DOHH2 (cell line): ENCODE measurements around the gene DNMT1.

Experiments used
- H3F3A ChIP-seq: fragments of 200-600 bp; sonication (generic), shearing (Covaris generic); 2 replicates; pipeline ENCODE4 v1.6.0; 2016; ENCODE audit warnings: antibody characterized with exemption, mild to moderate bottlenecking; ENCODE audit not compliant: control insufficient read depth, insufficient read depth
- H3K27ac ChIP-seq: fragments of 200-600 bp; sonication (generic); 2 replicates; pipeline ENCODE4 v1.5.1; 2014; ENCODE audit warnings: low read depth, mild to moderate bottlenecking, low read length, moderate library complexity
- H3K27me3 ChIP-seq: fragments of 200-600 bp; sonication (generic); 2 replicates; pipeline ENCODE4 v1.6.1; 2014; ENCODE audit warnings: mild to moderate bottlenecking, low read length, mixed read lengths; ENCODE audit not compliant: control insufficient read depth
- H3K36me3 ChIP-seq: fragments of 200-600 bp; sonication (generic); 2 replicates; pipeline ENCODE4 v1.6.1; 2014; ENCODE audit warnings: mild to moderate bottlenecking, low read length, moderate library complexity, mixed read lengths; ENCODE audit not compliant: control insufficient read depth
- H3K4me1 ChIP-seq: fragments of 200-600 bp; sonication (generic); 2 replicates; pipeline ENCODE4 v1.6.1; 2014; ENCODE audit warnings: mild to moderate bottlenecking, low read length, mixed read lengths; ENCODE audit not compliant: control insufficient read depth
- H3K4me2 ChIP-seq: fragments of 200-600 bp; sonication (generic); 2 replicates; pipeline ENCODE4 v1.6.0; 2014; ENCODE audit warnings: mild to moderate bottlenecking, low read length, moderate library complexity
- H3K4me3 ChIP-seq: fragments of 200-600 bp; sonication (generic); 2 replicates; pipeline ENCODE4 v1.5.1; 2014; ENCODE audit warnings: mild to moderate bottlenecking, low read length, mixed read lengths
- H3K79me2 ChIP-seq: fragments of 200-600 bp; sonication (generic); 2 replicates; pipeline ENCODE4 v1.6.1; 2014; ENCODE audit warnings: mild to moderate bottlenecking, low read length, mixed read lengths; ENCODE audit not compliant: control insufficient read depth
- H3K9me2 ChIP-seq: fragments of 200-600 bp; sonication (generic); replicated peaks from 2 replicates; pipeline ENCODE4 v1.6.1; 2014; ENCODE audit warnings: mild to moderate bottlenecking, low read length, mixed read lengths; ENCODE audit not compliant: control insufficient read depth
- H3K9me3 ChIP-seq: fragments of 200-600 bp; sonication (generic); 2 replicates; pipeline ENCODE4 v1.6.1; 2014; ENCODE audit warnings: antibody characterized with exemption, low read length, mixed read lengths; ENCODE audit not compliant: control insufficient read depth, insufficient read depth
- H4K20me1 ChIP-seq: fragments of 200-600 bp; sonication (generic); 2 replicates; pipeline ENCODE4 v1.6.0; 2014; ENCODE audit warnings: low read depth, mild to moderate bottlenecking, antibody characterized with exemption, low read length, moderate library complexity; ENCODE audit not compliant: control insufficient read depth, insufficient read depth
- EZH2phosphoT487 ChIP-seq: fragments of 200-600 bp; sonication (generic); IDR thresholded peaks from 2 replicates; pipeline ENCODE4 v1.6.1; 2017; ENCODE audit warnings: borderline replicate concordance, mild to moderate bottlenecking, antibody characterized with exemption, low read length, moderate library complexity, mixed read lengths
- TF ChIP-seq, protein P1 (sequence below): fragments of 200-600 bp; sonication (generic); IDR thresholded peaks from one replicate; pipeline ENCODE4 v1.5.1; 2014; ENCODE audit warnings: antibody characterized with exemption, mild to moderate bottlenecking, low read depth, low read length; ENCODE audit not compliant: poor library complexity, severe bottlenecking

DNMT1 gene

DNA sequence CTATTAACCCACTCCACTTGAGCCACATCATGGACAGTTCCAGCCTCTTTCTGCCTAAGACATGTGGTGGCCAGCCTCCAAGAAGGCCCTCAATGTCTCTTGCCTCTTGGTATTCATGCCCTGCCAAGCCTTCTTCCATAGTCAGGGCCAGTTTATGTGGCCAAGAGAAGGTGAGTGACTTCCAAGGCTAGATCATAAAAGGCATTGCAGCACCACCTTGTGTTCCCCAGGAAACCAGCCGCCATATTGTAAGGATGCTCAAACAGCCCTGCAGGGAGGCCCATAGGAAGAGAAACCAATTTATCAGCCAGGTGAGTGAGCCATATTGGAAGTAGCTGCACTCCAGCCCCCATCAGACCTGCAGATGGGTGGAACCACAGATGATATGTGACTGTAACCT is 12.3 kb upstream of the DNMT1 start:
- no peaks in the 10 kb centered on the region for H3K27me3 ChIP-seq
- H3K36me3 ChIP-seq: peaks cover 10% of the 10 kb centered on the region; the same call in 1 of the 2 replicates
- H3K79me2 ChIP-seq: peaks cover 25% of the 10 kb centered on the region
- peaks cover 43% of the 10 kb centered on the region for H3K4me1 ChIP-seq
- H4K20me1 ChIP-seq: no peaks in the 10 kb centered on the region
- H3F3A ChIP-seq: peaks cover 5% of the 10 kb centered on the region; the same call in 1 of the 2 replicates
- H3K4me2 ChIP-seq: no peak overlapping the region
- no peak overlapping the region for H3K27ac ChIP-seq
- no peak overlapping the region for H3K4me3 ChIP-seq
- no peaks in the 10 kb centered on the region for H3K9me2 ChIP-seq
- TF ChIP-seq, protein P1, sequence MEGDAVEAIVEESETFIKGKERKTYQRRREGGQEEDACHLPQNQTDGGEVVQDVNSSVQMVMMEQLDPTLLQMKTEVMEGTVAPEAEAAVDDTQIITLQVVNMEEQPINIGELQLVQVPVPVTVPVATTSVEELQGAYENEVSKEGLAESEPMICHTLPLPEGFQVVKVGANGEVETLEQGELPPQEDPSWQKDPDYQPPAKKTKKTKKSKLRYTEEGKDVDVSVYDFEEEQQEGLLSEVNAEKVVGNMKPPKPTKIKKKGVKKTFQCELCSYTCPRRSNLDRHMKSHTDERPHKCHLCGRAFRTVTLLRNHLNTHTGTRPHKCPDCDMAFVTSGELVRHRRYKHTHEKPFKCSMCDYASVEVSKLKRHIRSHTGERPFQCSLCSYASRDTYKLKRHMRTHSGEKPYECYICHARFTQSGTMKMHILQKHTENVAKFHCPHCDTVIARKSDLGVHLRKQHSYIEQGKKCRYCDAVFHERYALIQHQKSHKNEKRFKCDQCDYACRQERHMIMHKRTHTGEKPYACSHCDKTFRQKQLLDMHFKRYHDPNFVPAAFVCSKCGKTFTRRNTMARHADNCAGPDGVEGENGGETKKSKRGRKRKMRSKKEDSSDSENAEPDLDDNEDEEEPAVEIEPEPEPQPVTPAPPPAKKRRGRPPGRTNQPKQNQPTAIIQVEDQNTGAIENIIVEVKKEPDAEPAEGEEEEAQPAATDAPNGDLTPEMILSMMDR: peak; percentile 30
- no peak for TF ChIP-seq EZH2phosphoT487
- no peaks in the 10 kb centered on the region for H3K9me3 ChIP-seq

DNA sequence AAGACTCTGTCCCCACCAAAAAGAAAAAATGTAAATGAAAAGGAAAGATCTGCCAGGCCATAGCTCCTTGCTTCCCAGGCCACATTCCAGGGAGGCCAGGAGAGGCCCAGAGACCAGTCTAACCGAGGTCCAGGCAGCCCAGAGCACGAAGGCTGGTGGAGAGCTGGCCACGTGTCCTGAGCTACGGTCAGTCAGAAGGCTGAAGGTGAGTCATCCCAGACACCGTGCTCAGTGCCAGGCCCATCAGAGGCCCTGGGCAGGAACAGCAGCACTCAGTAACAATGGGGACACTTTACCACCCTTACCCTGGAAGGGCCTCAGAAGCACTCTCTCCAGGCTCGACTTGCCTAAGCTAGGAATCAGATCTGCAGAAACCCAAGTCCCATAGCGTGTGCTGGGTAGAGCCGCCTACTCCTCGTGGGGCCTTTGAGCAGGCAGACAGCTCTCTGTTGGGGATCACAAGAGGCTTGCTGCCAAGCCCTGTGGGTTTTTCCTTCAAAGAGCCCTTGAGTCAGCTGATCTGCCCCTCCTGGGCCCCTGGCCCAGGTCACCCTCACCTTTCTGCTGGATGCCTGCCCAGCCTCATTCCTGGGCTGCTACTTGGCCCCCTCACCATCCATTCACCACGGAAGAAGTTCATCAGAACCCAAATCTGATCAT is 11.6 kb upstream of the DNMT1 start:
- peaks cover 27% of the 10 kb centered on the region for H3K79me2 ChIP-seq
- no peaks in the 10 kb centered on the region for H4K20me1 ChIP-seq
- H3K4me3 ChIP-seq: no peak overlapping the region
- H3K27me3 ChIP-seq: no peaks in the 10 kb centered on the region
- TF ChIP-seq, protein P1: no peak
- no peak for TF ChIP-seq EZH2phosphoT487
- H3K9me3 ChIP-seq: no peaks in the 10 kb centered on the region
- H3F3A ChIP-seq: peaks cover 11% of the 10 kb centered on the region
- no peak overlapping the region for H3K4me2 ChIP-seq
- peaks cover 7% of the 10 kb centered on the region; the same call in 1 of the 2 replicates for H3K36me3 ChIP-seq
- peaks cover 50% of the 10 kb centered on the region for H3K4me1 ChIP-seq
- H3K27ac ChIP-seq: peak overlapping the region; percentile 0; the same call in 1 of the 2 replicates
- no peaks in the 10 kb centered on the region for H3K9me2 ChIP-seq

DNA sequence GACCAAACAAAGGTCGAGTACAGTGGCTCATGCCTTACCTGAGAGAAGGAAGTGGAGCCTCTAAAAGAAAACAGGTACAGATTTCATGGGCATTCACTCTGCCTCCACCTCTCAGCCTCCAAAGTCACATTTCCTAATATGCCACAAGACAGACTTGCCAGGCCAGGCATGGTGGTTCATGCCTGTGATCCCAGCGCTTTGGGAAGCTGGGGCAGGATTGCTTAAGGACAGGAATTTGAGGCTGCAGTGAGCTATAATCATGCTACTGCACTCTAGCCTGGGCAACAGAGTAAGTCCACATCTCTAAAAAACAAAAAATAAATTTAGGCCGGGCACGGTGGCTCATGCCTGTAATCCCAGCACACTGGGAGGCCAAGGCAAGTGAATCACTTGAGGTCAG is 10.9 kb upstream of the DNMT1 start:
- H3K79me2 ChIP-seq: peaks cover 32% of the 10 kb centered on the region
- no peak for TF ChIP-seq EZH2phosphoT487
- TF ChIP-seq, protein P1: no peak
- no peaks in the 10 kb centered on the region for H3K27me3 ChIP-seq
- H3F3A ChIP-seq: peaks cover 18% of the 10 kb centered on the region
- H4K20me1 ChIP-seq: no peaks in the 10 kb centered on the region
- no peak overlapping the region for H3K4me2 ChIP-seq
- peaks cover 57% of the 10 kb centered on the region for H3K4me1 ChIP-seq
- H3K36me3 ChIP-seq: peaks cover 7% of the 10 kb centered on the region; the same call in 1 of the 2 replicates
- no peak overlapping the region for H3K4me3 ChIP-seq
- H3K9me3 ChIP-seq: no peaks in the 10 kb centered on the region
- H3K9me2 ChIP-seq: no peaks in the 10 kb centered on the region
- H3K27ac ChIP-seq: no peak overlapping the region
